ENCODE results near the gene UBE2I. TPM values are rescaled to one million over a fixed set of nuclear protein-coding genes. Genes with fewer than 3 reads are reported as not detected.

UBE2I gene
- total and polyA plus RNA-seq, 2 of the 4 experiments (the other 2 are of a cell fraction), result 30.8 to 140 TPM

- peak overlapping the region; percentile 32 for H2AFZ ChIP-seq (replicated peaks; ENCODE audit: low read length, poor library complexity)
- no peaks in the 10 kb centered on the region for H4K20me1 ChIP-seq (ENCODE audit: insufficient read depth, low read length)
- H3K4me3 ChIP-seq (ENCODE audit: insufficient read depth, low read depth, low read length), result no peak overlapping the region
- no peak overlapping the region for H2AK9ac ChIP-seq (replicated peaks; ENCODE audit: low read depth, low read length, poor library complexity)
- POLR2A ChIA-PET (ENCODE audit: unreplicated experiment), result no interaction called here
- H3K4me2 ChIP-seq (ENCODE audit: low read depth, low read length), result no peak overlapping the region
- H3K4me1 ChIP-seq (ENCODE audit: control insufficient read depth, insufficient read depth, low read length), result no peaks in the 10 kb centered on the region
- ATAC-seq (ENCODE audit: low read depth) (no peak), DNase-seq (no peak)
- H4K5ac ChIP-seq (ENCODE audit: low read depth, low read length), result no peak overlapping the region
- intact Hi-C loops (cut with micrococcal nuclease) (no loop called here), dilution Hi-C loops (cut with HindIII; ENCODE audit: low sequenced_read_pairs, unreplicated experiment) (no loop called here), in situ Hi-C loops (cut with MboI; ENCODE audit: low sequenced_read_pairs) (no loop called here)
- H2BK120ac ChIP-seq (ENCODE audit: low read depth, low read length), result no peak overlapping the region
- no peak overlapping the region for H4K91ac ChIP-seq (ENCODE audit: insufficient read depth, low read depth, low read length)
- TF ChIP-seq MAFK (IDR thresholded peaks at IDR 0.05; ENCODE audit: low read depth, low read length), result no peak
- TF ChIP-seq CEBPB (IDR thresholded peaks at IDR 0.05; ENCODE audit: low read depth, low read length), result no peak
- TF ChIP-seq POLR2A (IDR thresholded peaks at IDR 0.05; ENCODE audit: low read depth, low read length), result no peak
- TF ChIP-seq MXI1 (IDR thresholded peaks at IDR 0.05; ENCODE audit: borderline replicate concordance, low read depth, low read length), result no peak
- TF ChIP-seq CHD1 (IDR thresholded peaks at IDR 0.05; ENCODE audit: low read depth, low read length), result no peak
- no peak for TF ChIP-seq CTCF (conservative IDR thresholded peaks at IDR 0.05; ENCODE audit: low read depth, low read length)
- no peak for TF ChIP-seq RAD21 (IDR thresholded peaks at IDR 0.05; ENCODE audit: low read length)
- TF ChIP-seq, protein P1, sequence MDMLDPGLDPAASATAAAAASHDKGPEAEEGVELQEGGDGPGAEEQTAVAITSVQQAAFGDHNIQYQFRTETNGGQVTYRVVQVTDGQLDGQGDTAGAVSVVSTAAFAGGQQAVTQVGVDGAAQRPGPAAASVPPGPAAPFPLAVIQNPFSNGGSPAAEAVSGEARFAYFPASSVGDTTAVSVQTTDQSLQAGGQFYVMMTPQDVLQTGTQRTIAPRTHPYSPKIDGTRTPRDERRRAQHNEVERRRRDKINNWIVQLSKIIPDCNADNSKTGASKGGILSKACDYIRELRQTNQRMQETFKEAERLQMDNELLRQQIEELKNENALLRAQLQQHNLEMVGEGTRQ (IDR thresholded peaks at IDR 0.05; ENCODE audit: low read depth, low read length), result no peak
- TF ChIP-seq RCOR1 (IDR thresholded peaks at IDR 0.05; ENCODE audit: insufficient replicate concordance, low read length), result no peak
- no TSS peak for BruUV-seq (replicated peaks)
- no peaks in the 10 kb centered on the region for H3K9me1 ChIP-seq (ENCODE audit: insufficient read depth, low read length)
- no peak overlapping the region for H3K23ac ChIP-seq (ENCODE audit: low read depth, low read length)
- no peak overlapping the region for H3K4ac ChIP-seq (ENCODE audit: low read depth, low read length)
- H3K14ac ChIP-seq (replicated peaks; ENCODE audit: low read depth, low read length), result no peak overlapping the region
- no peak overlapping the region for H2BK5ac ChIP-seq (ENCODE audit: low read depth, low read length, poor library complexity, severe bottlenecking)
- H3K18ac ChIP-seq (ENCODE audit: low read depth, low read length), result no peak overlapping the region
- no peak overlapping the region for H3K27ac ChIP-seq (ENCODE audit: insufficient read depth, low read length)
- no peak overlapping the region for H2BK15ac ChIP-seq (ENCODE audit: low read depth, low read length)
- CTCF ChIA-PET, result no interaction called here
- peaks cover 2% of the 10 kb centered on the region; the same call in 1 of the 2 replicates for H3K9me3 ChIP-seq (ENCODE audit: control insufficient read depth, insufficient read depth, low read length)
- H2AK5ac ChIP-seq (ENCODE audit: low read depth, low read length), result no peak overlapping the region
- no peak overlapping the region for H3K56ac ChIP-seq (ENCODE audit: extremely low read depth, insufficient read depth, low read length)
- H2BK20ac ChIP-seq (ENCODE audit: low read depth, low read length), result no peak overlapping the region
- no peaks in the 10 kb centered on the region for H3K79me1 ChIP-seq (ENCODE audit: low read depth in 1 of 2, low read length in 2 of 2)
- peaks cover 24% of the 10 kb centered on the region for H3K27me3 ChIP-seq (ENCODE audit: control insufficient read depth, insufficient read depth, low read length)
- no peak overlapping the region for H3K9ac ChIP-seq (ENCODE audit: low read depth, low read length)
- no peaks in the 10 kb centered on the region for H3K36me3 ChIP-seq (ENCODE audit: control insufficient read depth, insufficient read depth, low read length)
- WGBS, 2 experiments (ENCODE audit: extremely low coverage in 2 of 2, insufficient read length in 1 of 2), result 69% methylated on average over 3 of the region's 9 CpGs; no CpG with 5 or more reads in 1 of the 2 experiments
- H4K8ac ChIP-seq (ENCODE audit: low read depth in 2 of 2, low read length in 2 of 2), result no peak overlapping the region
These were observed 36.8 kb upstream of the UBE2I start for GRCh38 chr16:1272453-1273198.
